Common myeloid progenitor, CD34-positive (primary cell): ENCODE measurements around the gene TRIL.

Source experiments
- CTCF ChIA-PET: fragments of 350-600 bp; sonication (Branson Sonifier 250); formaldehyde crosslinking; loops from one replicate; lab custom pipeline; 2021; ENCODE audit warnings: antibody characterized with exemption; lab: Charles Lee
- POLR2A ChIA-PET: fragments of 350-600 bp; sonication (Branson Sonifier 250); formaldehyde crosslinking; loops from one replicate; lab custom pipeline; 2021; ENCODE audit warnings: antibody characterized with exemption; lab: Charles Lee
- DNase-seq, 3 donors: peaks; one replicate each; pipeline versions ENCODE4 v3.0.0 to v3.0.0-alpha.2; 2013
- H3K27ac ChIP-seq, 2 experiments: 1 replicate in 1 of 2; 2 replicates in 1 of 2; pipeline ENCODE4 v1.7.0; 2013; ENCODE audit warnings: inconsistent platforms in 2 of 2, low read length in 2 of 2, mild to moderate bottlenecking in 2 of 2, low read depth in 1 of 2, moderate library complexity in 1 of 2; ENCODE audit not compliant: severe bottlenecking in 2 of 2, insufficient read depth in 1 of 2, poor library complexity in 1 of 2
- H3K27me3 ChIP-seq, 5 experiments: replicated peaks in 2 of 5; 1 replicate in 3 of 5; 2 replicates in 2 of 5; pipeline versions ENCODE4 v1.6.1 to v1.7.0; 2013; ENCODE audit warnings: low read length in 4 of 5, mild to moderate bottlenecking in 2 of 5, moderate library complexity in 2 of 5, inconsistent platforms in 1 of 5; ENCODE audit not compliant: insufficient read depth in 5 of 5, control insufficient read depth in 4 of 5
- H3K36me3 ChIP-seq, 4 experiments: 1 replicate in 2 of 4; 2 replicates in 2 of 4; pipeline versions ENCODE4 v1.6.1 to v1.7.0; 2013; ENCODE audit warnings: low read length in 3 of 4, control low read depth in 1 of 4, mild to moderate bottlenecking in 1 of 4; ENCODE audit not compliant: control insufficient read depth in 4 of 4, insufficient read depth in 4 of 4
- H3K4me1 ChIP-seq, 4 experiments: 1 replicate in 3 of 4; 2 replicates in 1 of 4; pipeline versions ENCODE4 v1.6.1 to v1.7.1; 2013; ENCODE audit warnings: low read length in 3 of 4, mild to moderate bottlenecking in 3 of 4, control low read depth in 1 of 4, inconsistent platforms in 1 of 4, moderate library complexity in 1 of 4; ENCODE audit not compliant: control insufficient read depth in 4 of 4, insufficient read depth in 4 of 4; ENCODE audit errors: control extremely low read depth in 1 of 4
- H3K4me3 ChIP-seq, 7 experiments: 1 replicate in 4 of 7; 2 replicates in 3 of 7; pipeline versions ENCODE4 v1.5.1 to v1.7.0; 2013; ENCODE audit warnings: mild to moderate bottlenecking in 7 of 7, low read length in 6 of 7, moderate library complexity in 6 of 7, inconsistent platforms in 2 of 7, low read depth in 2 of 7, control low read depth in 1 of 7; ENCODE audit not compliant: insufficient read depth in 4 of 7, control insufficient read depth in 1 of 7; ENCODE audit errors: extremely low read depth in 1 of 7
- H3K9me3 ChIP-seq, 5 experiments: 1 replicate in 4 of 5; 2 replicates in 1 of 5; pipeline versions ENCODE4 v1.6.1 to v1.7.1; 2013; ENCODE audit warnings: low read length in 4 of 5, mild to moderate bottlenecking in 2 of 5, inconsistent platforms in 1 of 5, low read depth in 1 of 5, moderate library complexity in 1 of 5; ENCODE audit not compliant: control insufficient read depth in 4 of 5, insufficient read depth in 2 of 5; ENCODE audit errors: control extremely low read depth in 1 of 5
- WGBS: methylation state at CpG from one replicate; pipeline ENCODE4 v1.1.5; 2013; ENCODE audit not compliant: insufficient coverage; 5-methylcytosine and 5-hydroxymethylcytosine counted together

Gene TRIL

DNA sequence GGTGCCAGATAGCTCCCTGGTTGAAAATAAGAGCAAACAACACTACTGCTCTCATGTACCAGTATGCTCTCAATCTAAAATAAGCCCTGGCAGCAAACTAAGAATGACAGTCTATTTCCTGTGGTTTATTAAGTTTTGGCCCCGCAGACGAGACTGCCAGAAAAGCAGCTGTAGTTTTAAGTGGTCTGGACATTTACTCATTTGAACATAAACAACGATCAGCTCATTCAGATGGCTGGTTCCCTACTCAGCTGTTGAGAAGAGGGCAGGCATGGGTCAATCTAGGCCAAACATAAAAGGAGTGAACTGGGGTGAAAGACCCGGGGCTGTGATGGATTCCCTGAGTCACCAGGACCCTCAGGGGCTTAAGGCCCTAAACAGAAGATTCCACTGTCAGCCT is 4.5 kb downstream of the TRIL start:
- Histone ChIP-seq H3K9me3 (no peaks in the 10 kb centered on the region), H3K36me3 (no peaks in the 10 kb centered on the region), H3K27ac (no peak overlapping the region), H3K27me3 (peaks cover 0 to 57% (median 23%) of the 10 kb centered on the region in 5 experiments), H3K4me1 (peaks cover 3 to 44% (median 43%) of the 10 kb centered on the region in 4 experiments), H3K4me3 (no peak overlapping the region)
- WGBS, result 30% methylated on average over 3 of the region's 4 CpGs
- CTCF ChIA-PET, result interaction anchor here (0.8 to 8.4 kb wide), 7 partner anchors 9 to 392 kb away, joined by 3 to 97 read pairs (median 4); no protein-coding TSS in a partner anchor
- POLR2A ChIA-PET, result no interaction called here
- DNase-seq, result peak in 2 of 3 donors; percentile 9 to 27

DNA sequence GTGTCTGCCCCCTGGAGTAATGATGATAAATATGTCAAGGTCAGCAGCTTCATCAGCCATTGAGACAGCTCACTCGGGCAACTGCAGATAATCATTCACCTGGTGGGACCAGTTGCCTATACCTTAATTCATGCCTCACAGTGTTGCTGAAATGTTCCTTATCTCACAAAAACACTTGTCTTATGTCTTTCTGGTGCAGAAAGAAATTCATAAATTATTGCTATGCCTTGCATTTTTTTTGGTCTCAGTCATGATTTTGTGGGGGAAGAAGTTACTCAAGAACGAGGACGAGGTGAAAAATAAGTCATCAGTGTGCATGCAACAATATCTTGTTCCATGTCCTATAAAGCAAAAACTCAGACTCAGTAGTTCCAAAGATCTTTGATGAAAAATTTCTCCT is 16.0 kb downstream of the TRIL start:
- ChIA-PET POLR2A (no interaction called here), CTCF (interaction anchor here (1.4 to 9.4 kb wide), 7 partner anchors 11 to 164 kb away, joined by 4 to 46 read pairs (median 6); partner anchors contain the start of gene TRIL)
- H3K4me3 ChIP-seq, result no peak overlapping the region
- 17% methylated on average over 3 of the region's 3 CpGs for WGBS
- no peaks in the 10 kb centered on the region for H3K4me1 ChIP-seq
- H3K9me3 ChIP-seq, result peaks cover 0 to 2% (median 0%) of the 10 kb centered on the region in 5 experiments
- no peaks in the 10 kb centered on the region for H3K36me3 ChIP-seq
- no peaks in the 10 kb centered on the region for H3K27me3 ChIP-seq
- no peak overlapping the region for H3K27ac ChIP-seq
- DNase-seq, result peak in 1 of 3 donors; percentile 13

DNA sequence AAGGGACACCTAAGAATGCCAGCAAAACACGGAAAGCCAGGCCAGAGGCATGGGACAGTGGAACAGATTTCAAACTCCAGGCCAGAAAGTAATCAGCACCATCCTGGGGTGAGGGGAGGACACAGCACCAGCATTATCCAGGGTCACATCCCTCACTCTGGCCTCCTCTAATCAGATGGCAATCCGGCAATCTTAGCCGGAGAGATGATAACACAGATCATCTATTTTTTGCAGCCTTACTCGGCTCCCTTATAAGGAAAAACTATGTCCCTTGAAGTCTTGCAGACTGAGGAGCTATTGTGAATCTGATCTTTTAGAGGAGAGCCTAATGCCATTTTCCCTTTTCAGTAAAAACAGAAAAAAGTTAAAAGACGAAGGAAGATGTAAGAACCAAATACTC is 16.5 kb downstream of the TRIL start:
- DNase-seq, result no peak
- ChIA-PET CTCF (interaction anchor here (1.1 to 9.4 kb wide), 5 partner anchors 15 to 165 kb away, joined by 4 to 46 read pairs (median 6); partner anchors contain the start of gene TRIL), POLR2A (no interaction called here)
- no peak overlapping the region for H3K4me3 ChIP-seq
- no peaks in the 10 kb centered on the region for H3K36me3 ChIP-seq
- H3K27me3 ChIP-seq, result no peaks in the 10 kb centered on the region
- peaks cover 0 to 2% (median 0%) of the 10 kb centered on the region in 5 experiments for H3K9me3 ChIP-seq
- 100% methylated on average over 4 of the region's 5 CpGs for WGBS
- no peaks in the 10 kb centered on the region for H3K4me1 ChIP-seq
- H3K27ac ChIP-seq, result no peak overlapping the region

- peaks cover 0 to 2% (median 0%) of the 10 kb centered on the region in 5 experiments for H3K9me3 ChIP-seq
- H3K4me1 ChIP-seq, result no peaks in the 10 kb centered on the region
- CTCF ChIA-PET, result interaction anchor here (0.7 to 9.4 kb wide), 7 partner anchors 14 to 469 kb away, joined by 3 to 46 read pairs (median 5); partner anchors contain the start of gene TRIL
- POLR2A ChIA-PET, result no interaction called here
- no peaks in the 10 kb centered on the region for H3K27me3 ChIP-seq
- no peak overlapping the region for H3K27ac ChIP-seq
- WGBS, result 95% methylated on average over 8 of the region's 11 CpGs
- DNase-seq, result no peak
- no peaks in the 10 kb centered on the region for H3K36me3 ChIP-seq
- H3K4me3 ChIP-seq, result no peak overlapping the region
Measured at GRCh38 chr7:28940741-28941384, 17.3 kb downstream of the TRIL start.

DNA sequence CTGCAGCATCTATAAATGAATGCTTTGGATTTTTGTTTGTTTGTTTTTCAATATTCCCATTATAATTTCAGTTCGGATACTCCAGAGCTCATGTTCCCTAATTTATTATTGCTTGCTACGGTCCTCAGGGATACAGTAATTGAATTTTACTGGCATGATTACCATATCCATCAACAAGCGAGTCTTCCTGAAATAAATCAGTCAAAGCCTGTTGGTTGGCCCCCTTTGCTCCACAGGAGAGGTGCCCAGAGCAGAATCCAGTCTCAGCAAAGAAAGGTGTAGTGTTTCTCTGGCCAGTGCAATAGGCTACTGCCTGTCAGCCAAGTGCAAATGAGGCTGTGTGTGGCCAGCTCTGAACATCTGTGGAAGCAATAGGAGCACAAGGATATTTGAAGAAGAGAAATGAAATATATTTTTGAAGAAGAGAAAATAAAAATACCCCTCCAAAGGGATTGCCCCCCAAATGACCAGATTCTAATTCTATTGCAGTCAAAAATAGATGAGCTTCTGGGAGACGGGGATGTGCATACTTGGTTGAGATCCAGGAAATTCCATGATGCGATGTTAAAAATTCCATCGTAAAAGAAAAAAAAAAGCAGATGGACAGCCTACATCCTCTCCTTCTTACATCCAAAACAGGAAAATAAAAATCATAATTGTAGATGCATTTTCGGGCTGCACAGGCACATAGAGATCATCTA is 18.1 kb downstream of the TRIL start:
- Histone ChIP-seq H3K4me1 (no peaks in the 10 kb centered on the region), H3K9me3 (no peaks in the 10 kb centered on the region), H3K27ac (no peak overlapping the region), H3K36me3 (no peaks in the 10 kb centered on the region), H3K27me3 (no peaks in the 10 kb centered on the region), H3K4me3 (no peak overlapping the region)
- CTCF ChIA-PET, result interaction anchor here (1.3 to 9.4 kb wide), 6 partner anchors 13 to 470 kb away, joined by 3 to 46 read pairs (median 6); partner anchors contain the start of gene TRIL
- POLR2A ChIA-PET, result no interaction called here
- no peak for DNase-seq
- 100% methylated on average over 2 of the region's 7 CpGs for WGBS

- H3K4me3 ChIP-seq, result no peak overlapping the region
- no peaks in the 10 kb centered on the region for H3K27me3 ChIP-seq
- no peaks in the 10 kb centered on the region for H3K4me1 ChIP-seq
- no peak overlapping the region for H3K27ac ChIP-seq
- ChIA-PET POLR2A (no interaction called here), CTCF (interaction anchor here (1.3 to 9.4 kb wide), 5 partner anchors 13 to 470 kb away, joined by 3 to 46 read pairs (median 5); partner anchors contain the start of gene TRIL)
- no peaks in the 10 kb centered on the region for H3K36me3 ChIP-seq
- 14% methylated on average over 1 of the region's 5 CpGs for WGBS
- DNase-seq, result no peak
- H3K9me3 ChIP-seq, result no peaks in the 10 kb centered on the region
Measured at GRCh38 chr7:28939367-28939766, 18.8 kb downstream of the TRIL start.
